ENCODE results near the gene MINDY4. TPM values are rescaled to one million over a fixed set of nuclear protein-coding genes. Genes with fewer than 3 reads are reported as not detected.

The MINDY4 gene
- total and polyA plus RNA-seq, 4 donors, result 0.93 to 6.1 (median 1.9) TPM

DNA sequence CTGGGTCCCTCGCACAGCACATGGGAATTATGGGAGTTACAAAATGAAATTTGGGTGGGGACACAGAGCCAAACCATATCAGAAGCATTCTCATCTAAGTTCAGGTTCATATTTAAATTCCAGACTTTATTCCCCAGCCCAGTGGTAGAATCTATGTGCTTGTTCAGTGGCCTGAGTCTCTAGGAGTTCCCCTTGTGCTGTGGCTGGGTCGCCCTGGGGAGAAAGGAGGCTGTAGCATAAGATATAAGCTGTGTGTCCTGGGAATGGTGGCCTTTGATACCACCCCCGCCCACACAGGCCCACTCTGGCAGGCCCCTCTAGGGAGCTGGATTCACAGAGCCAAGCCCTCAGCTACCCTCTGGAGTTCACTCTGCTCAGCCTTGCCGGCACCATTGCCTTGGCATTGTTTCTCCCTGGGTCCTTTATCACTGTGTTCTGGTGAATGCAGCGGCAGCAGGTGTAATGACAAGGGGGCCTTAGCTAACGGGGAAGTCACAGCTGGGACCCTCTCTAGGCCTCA, 64.2 kb downstream of the MINDY4 start (continued):
- TF ChIP-seq, protein P1, sequence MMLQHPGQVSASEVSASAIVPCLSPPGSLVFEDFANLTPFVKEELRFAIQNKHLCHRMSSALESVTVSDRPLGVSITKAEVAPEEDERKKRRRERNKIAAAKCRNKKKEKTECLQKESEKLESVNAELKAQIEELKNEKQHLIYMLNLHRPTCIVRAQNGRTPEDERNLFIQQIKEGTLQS (IDR thresholded peaks at IDR 0.05), result no peak
- TF ChIP-seq FOXA1 (IDR thresholded peaks at IDR 0.05), result no peak
- TF ChIP-seq, protein P2, sequence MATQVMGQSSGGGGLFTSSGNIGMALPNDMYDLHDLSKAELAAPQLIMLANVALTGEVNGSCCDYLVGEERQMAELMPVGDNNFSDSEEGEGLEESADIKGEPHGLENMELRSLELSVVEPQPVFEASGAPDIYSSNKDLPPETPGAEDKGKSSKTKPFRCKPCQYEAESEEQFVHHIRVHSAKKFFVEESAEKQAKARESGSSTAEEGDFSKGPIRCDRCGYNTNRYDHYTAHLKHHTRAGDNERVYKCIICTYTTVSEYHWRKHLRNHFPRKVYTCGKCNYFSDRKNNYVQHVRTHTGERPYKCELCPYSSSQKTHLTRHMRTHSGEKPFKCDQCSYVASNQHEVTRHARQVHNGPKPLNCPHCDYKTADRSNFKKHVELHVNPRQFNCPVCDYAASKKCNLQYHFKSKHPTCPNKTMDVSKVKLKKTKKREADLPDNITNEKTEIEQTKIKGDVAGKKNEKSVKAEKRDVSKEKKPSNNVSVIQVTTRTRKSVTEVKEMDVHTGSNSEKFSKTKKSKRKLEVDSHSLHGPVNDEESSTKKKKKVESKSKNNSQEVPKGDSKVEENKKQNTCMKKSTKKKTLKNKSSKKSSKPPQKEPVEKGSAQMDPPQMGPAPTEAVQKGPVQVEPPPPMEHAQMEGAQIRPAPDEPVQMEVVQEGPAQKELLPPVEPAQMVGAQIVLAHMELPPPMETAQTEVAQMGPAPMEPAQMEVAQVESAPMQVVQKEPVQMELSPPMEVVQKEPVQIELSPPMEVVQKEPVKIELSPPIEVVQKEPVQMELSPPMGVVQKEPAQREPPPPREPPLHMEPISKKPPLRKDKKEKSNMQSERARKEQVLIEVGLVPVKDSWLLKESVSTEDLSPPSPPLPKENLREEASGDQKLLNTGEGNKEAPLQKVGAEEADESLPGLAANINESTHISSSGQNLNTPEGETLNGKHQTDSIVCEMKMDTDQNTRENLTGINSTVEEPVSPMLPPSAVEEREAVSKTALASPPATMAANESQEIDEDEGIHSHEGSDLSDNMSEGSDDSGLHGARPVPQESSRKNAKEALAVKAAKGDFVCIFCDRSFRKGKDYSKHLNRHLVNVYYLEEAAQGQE (IDR thresholded peaks at IDR 0.05), result no peak
- no peak for TF ChIP-seq FOXA2 (IDR thresholded peaks at IDR 0.05)
- TF ChIP-seq SP1 (IDR thresholded peaks at IDR 0.05), result no peak
- no peak for TF ChIP-seq YY1 (IDR thresholded peaks at IDR 0.05)

DNA sequence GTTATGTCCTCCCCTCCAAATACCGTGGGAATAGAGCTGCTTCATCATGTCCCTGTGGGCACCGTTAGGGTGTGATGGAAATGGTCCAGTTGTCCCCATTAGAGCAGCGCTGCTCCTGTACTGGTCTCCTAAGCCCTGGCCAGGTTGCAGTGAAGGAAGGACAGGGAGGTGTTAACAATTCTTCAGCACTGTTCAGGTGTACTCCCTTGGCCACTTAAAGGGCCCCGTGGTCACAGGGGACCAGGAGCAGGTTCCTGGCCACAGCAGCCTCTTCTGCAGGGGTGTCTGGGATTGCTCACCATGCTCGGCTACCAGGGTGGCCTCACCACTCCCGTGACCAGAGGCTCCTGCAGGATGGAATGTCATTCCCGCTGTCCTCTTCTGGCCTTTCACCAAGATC, 65.8 kb downstream of the MINDY4 start:
- Histone ChIP-seq H3K27me3 (ENCODE audit: control insufficient read depth in 4 of 4, insufficient read depth in 4 of 4, low read length in 3 of 4) (no peaks in the 10 kb centered on the region), H3K27ac (ENCODE audit: low read depth in 1 of 2, low read length in 2 of 2) (no peak overlapping the region), H3K9ac (ENCODE audit: low read depth in 1 of 2, low read length in 2 of 2) (no peak overlapping the region), H3K4me1 (ENCODE audit: control insufficient read depth in 4 of 4, insufficient read depth in 4 of 4, low read length in 3 of 4) (no peaks in the 10 kb centered on the region), H3K9me3 (ENCODE audit: control insufficient read depth in 4 of 4, low read length in 3 of 4) (no peaks in the 10 kb centered on the region), H3K36me3 (ENCODE audit: control insufficient read depth in 4 of 4, insufficient read depth in 3 of 4, low read depth in 1 of 4, low read length in 3 of 4) (no peaks in the 10 kb centered on the region), H3K4me3 (ENCODE audit: low read depth in 1 of 3, low read length in 3 of 3) (no peak overlapping the region)
- TF ChIP-seq SP1 (IDR thresholded peaks at IDR 0.05) (no peak), JUND (IDR thresholded peaks at IDR 0.05) (no peak), YY1 (IDR thresholded peaks at IDR 0.05) (no peak)
- TF ChIP-seq, protein P3, sequence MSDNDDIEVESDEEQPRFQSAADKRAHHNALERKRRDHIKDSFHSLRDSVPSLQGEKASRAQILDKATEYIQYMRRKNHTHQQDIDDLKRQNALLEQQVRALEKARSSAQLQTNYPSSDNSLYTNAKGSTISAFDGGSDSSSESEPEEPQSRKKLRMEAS (IDR thresholded peaks at IDR 0.05), result no peak
- no peak for DNase-seq (ENCODE audit: low spot score)
- WGBS, result 84% methylated on average over 7 of the region's 7 CpGs

DNA sequence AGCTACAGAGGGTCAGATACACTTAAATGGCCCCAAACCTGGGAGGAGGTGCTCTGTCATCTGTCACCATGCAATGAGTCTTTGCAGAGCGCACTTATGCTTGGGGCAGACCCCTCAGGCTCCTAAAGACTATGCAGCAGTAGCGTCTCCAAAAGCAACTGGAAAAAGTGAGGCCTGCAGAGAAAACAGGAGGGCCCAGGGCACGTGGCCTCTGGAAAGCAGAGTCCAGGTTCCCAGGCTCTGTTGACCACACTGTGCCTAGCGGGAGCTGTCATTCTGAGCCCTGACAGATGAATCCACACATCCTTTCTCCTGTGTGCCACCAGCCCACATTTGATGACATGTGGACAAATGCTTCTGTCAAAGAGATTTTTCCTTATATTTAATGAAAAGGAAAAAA, 66.4 kb downstream of the MINDY4 start:
- Histone ChIP-seq H3K9ac (ENCODE audit: low read depth in 1 of 2, low read length in 2 of 2) (no peak overlapping the region), H3K27me3 (ENCODE audit: control insufficient read depth in 4 of 4, insufficient read depth in 4 of 4, low read length in 3 of 4) (no peaks in the 10 kb centered on the region), H3K36me3 (ENCODE audit: control insufficient read depth in 4 of 4, insufficient read depth in 3 of 4, low read depth in 1 of 4, low read length in 3 of 4) (no peaks in the 10 kb centered on the region), H3K27ac (ENCODE audit: low read depth in 1 of 2, low read length in 2 of 2) (no peak overlapping the region), H3K4me3 (ENCODE audit: low read depth in 1 of 3, low read length in 3 of 3) (no peak overlapping the region), H3K9me3 (ENCODE audit: control insufficient read depth in 4 of 4, low read length in 3 of 4) (no peaks in the 10 kb centered on the region), H3K4me1 (ENCODE audit: control insufficient read depth in 4 of 4, insufficient read depth in 4 of 4, low read length in 3 of 4) (no peaks in the 10 kb centered on the region)
- TF ChIP-seq, protein P2 (IDR thresholded peaks at IDR 0.05), result no peak
- TF ChIP-seq, protein P3 (IDR thresholded peaks at IDR 0.05), result no peak
- TF ChIP-seq TAF1 (conservative IDR thresholded peaks at IDR 0.05) (no peak), RAD21 (IDR thresholded peaks at IDR 0.05) (no peak), RXRA (IDR thresholded peaks at IDR 0.05) (no peak), HNF4G (IDR thresholded peaks at IDR 0.05) (no peak), HNF4A (conservative IDR thresholded peaks at IDR 0.05) (no peak), FOXA1 (IDR thresholded peaks at IDR 0.05) (no peak), JUND (IDR thresholded peaks at IDR 0.05) (no peak), FOXA2 (IDR thresholded peaks at IDR 0.05) (no peak), GABPA (IDR thresholded peaks at IDR 0.05 in 1 of 2, conservative IDR thresholded peaks at IDR 0.05 in 1 of 2) (no peak), NR2F2 (IDR thresholded peaks at IDR 0.05) (no peak), SP1 (IDR thresholded peaks at IDR 0.05) (no peak), YY1 (IDR thresholded peaks at IDR 0.05) (no peak)
- TF ChIP-seq, protein P4, sequence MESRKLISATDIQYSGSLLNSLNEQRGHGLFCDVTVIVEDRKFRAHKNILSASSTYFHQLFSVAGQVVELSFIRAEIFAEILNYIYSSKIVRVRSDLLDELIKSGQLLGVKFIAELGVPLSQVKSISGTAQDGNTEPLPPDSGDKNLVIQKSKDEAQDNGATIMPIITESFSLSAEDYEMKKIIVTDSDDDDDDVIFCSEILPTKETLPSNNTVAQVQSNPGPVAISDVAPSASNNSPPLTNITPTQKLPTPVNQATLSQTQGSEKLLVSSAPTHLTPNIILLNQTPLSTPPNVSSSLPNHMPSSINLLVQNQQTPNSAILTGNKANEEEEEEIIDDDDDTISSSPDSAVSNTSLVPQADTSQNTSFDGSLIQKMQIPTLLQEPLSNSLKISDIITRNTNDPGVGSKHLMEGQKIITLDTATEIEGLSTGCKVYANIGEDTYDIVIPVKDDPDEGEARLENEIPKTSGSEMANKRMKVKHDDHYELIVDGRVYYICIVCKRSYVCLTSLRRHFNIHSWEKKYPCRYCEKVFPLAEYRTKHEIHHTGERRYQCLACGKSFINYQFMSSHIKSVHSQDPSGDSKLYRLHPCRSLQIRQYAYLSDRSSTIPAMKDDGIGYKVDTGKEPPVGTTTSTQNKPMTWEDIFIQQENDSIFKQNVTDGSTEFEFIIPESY (IDR thresholded peaks at IDR 0.05), result no peak
- no peak for DNase-seq (ENCODE audit: low spot score)
- 96% methylated on average over 4 of the region's 4 CpGs for WGBS
